HG03095 (cell line): ENCODE data around the gene STMN1.

Experiments
- ATAC-seq: cut with Tn5 transposase; IDR thresholded peaks from one replicate; pipeline ENCODE4 v1.9.1; 2021; ENCODE audit warnings: moderate library complexity; ENCODE audit not compliant: unreplicated experiment

The STMN1 gene

DNA sequence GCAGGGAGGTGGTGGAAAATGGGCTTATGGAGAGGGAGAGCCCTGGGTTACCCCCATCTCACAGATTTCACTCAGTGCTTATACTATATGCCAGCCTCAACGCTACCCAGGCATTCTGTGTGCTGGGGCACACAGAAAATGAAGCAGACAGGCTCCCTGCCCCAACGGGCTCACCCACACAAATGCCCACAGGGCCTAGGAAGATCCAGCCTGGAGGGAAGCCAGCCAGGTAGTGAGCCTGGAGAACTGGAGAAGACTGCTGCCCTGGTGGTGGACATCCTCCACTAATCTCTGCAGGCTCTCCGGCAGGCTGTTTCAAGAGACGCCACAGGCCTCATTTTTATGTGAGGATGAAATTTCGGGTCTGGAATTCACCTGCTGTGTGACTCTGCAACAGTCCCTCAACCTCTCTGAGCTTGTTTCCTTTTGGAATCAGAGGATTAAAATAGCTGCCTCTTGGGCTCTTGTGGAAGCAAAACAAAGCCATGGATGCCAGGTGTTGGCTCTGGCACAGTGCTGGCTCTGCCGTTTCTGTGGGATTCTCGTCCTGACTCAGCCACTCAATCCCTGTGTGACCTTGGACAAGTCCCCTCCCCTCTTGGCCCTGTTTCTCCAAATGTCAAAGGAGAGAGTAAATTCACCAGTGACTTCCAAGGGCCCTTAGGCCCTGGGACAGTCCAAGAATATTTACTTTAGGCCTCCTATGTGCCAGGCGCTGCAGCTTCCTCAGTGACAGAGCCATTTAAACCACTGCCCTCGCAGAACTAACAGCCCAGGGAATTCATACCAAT is 34.3 kb downstream of the STMN1 start:
- ATAC-seq, result no peak

DNA sequence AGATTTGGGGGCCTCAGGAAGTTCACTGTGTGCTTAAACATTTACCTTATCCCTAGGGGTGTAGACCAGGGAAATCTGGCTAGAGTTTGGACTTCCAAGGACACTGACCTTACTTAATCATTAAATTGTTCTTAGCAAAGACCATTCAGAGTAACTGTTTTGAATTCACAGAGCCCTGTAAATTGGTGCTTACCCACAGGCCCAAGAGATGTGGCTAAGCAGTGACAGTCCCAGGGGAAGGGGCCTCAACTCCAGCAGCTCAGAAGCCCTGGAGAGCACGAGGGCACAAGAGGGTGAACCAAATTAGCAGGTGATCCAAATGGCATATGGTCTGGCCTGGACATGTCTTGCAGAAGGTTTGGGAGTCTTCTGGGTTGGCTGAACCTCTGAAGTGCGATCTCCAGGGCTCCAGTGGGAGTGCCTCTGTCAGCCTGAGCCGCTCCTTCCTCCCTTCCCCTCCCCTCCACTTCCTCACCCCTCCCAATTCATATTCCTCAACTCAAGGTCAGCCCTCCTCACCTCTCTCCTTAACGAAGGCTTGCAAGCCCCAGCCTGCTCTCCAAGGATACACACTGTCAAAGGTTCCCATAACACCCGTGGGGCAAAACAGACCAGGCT is 35.0 kb downstream of the STMN1 start:
- ATAC-seq, result no peak

DNA sequence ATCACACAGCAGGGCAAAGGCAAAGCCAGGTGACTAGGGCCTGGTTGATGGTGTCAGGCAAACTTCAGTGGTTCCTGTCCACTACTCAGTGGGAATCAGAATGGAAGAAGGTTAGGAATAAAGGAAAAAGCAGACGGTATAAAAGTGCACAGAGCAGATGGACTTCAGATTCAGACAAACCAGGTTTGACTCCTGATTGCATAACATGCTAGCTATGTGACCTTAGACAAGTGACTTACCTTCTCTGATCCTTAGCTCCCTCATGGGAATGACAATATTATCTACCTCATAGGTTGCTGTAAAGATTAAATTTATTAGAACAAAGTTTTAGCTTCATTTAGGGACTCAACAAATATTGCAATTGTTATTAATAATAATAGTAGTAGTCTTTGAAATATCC is 35.6 kb downstream of the STMN1 start:
- no peak for ATAC-seq

DNA sequence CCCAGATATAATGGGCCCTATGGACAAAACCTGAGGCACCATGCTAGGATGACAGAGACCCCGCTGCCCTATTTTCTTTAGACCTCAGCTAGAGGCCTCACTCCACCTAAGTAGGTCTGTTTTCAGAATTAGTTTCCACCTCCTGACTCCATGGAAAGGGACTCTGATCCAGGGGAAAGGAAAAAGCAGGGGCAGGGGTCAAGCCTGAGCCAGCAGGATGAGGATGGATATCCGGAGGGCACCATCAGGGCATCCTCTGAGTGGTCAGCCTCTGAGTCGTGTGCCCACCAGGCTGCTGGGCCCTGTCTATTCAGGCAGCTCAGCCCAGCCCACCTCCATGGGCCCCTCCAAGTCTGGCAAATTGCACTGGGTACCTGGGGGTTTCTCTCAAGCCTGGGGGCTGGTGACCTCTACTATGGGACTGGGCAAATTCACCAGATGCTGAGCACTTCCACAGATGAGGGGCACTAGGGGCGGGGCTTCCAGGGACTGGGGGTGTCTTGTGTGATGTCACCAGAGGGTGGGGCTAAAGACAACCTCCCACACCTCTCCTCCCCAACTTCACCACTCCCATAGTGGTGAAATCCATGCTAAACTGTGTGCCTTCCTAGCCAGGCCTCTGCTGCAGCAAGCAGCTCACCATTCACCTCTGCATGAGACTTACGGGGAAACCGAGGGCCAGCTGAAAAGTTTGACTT is 36.2 kb downstream of the STMN1 start:
- no peak for ATAC-seq

DNA sequence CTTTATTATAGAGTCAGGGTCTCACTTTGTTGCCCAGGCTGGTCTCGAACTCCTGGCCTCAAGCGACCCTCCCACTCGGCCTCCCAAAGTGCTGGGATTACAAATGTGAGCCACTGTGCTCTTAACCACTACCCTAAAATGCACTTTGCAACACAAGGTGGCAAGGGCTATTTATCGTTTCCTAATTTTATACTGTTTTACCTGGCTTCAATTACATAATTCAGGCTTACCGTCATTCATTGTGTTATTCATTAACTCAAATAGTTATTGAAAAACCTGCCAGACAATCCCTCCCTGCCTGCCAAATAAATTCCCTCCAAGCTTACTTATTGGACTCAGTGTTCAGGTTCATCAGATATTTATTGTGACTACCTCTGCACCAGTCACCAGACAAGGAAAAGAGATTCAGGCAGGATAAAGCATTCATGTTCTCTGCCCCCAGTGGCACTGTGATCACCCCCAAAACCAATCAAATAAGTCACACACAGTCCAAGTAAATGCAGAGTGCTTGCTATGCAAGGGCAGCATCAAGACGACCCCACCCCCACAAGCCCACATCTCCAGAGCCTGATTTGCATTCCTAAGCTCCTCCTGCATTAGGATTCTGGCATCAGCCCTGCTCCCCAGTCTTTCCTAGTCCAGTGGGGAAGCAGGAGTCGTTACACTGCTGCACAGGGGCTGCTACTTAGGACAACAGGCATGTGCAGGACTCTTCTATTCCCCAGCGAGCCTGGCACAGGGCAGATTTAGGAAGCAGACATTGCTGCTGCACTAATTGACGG is 38.8 kb downstream of the STMN1 start:
- ATAC-seq, result no peak

DNA sequence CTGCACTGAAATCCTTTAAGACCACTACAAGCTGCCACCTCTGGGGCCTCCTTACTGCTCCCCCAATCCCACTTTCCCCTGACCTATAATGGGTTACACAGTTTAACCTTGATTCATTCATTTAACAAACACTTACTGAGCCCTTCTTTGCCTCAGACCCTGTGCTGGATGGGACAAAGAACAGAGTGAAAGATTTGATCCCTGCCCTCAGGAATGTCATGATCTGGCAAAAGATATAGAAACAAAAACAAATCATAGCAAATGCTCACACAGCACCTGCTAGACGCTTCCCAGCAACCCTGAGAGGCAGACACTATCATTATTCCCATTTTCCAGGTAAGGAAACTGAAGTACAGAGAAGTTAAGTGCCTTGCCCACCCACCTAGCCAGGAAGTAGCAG is 39.9 kb downstream of the STMN1 start:
- no peak for ATAC-seq

DNA sequence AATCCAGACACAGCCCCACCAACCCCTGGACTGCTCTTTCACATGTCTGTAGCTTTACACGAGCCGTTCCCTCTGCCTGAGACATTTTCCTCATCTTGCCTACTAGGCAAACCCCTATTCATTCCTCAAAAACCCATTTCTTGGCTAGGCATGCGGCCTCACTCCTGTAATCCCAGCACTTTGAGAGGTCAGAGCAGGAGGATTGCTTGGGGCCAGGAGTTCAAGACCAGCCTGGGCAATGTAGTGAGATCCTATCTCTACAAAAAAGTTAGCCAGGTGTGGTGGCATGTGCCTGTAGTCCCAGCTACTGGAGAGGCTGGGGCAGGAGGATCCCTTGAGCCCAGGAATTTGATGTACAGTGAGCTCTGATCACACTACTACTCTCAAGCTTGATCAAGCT is 41.8 kb downstream of the STMN1 start:
- ATAC-seq, result no peak

DNA sequence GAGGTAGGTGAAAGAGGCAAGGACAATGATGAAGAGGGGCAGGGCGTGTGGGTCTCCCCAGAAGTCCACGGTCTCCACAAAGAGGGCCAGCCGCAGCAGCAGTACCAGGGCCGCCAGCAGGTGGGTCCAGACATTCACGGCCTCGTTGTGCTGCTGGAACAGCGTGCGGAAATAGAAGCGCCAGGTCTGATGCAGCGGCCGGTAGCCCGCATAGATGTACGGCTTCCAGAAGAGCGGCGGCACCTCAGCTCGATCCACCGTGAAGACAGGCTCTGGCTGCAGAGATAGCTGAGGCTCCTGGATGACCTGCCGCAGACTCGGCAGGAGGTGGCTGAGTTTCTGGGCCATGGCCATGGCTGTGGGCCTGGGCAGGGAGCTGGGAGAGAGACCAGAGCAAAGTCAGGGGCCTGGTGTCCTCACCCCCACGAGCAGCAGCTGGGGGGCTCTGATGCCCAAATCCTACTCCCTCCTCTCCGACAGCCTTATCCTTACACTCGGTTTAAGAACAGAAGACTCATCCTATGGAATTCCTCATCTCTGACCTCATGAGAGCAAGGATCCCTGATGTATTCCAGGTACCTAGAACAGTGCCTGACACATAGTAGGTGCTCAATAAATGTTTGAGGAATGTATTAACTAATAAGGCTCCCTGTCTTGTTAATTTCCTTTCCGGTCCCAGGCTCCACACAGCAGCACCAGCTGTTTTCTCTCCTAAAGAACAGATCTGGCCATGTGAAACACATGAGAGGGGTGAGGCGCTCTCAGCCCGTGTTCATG is 42.5 kb downstream of the STMN1 start:
- ATAC-seq, result no peak

DNA sequence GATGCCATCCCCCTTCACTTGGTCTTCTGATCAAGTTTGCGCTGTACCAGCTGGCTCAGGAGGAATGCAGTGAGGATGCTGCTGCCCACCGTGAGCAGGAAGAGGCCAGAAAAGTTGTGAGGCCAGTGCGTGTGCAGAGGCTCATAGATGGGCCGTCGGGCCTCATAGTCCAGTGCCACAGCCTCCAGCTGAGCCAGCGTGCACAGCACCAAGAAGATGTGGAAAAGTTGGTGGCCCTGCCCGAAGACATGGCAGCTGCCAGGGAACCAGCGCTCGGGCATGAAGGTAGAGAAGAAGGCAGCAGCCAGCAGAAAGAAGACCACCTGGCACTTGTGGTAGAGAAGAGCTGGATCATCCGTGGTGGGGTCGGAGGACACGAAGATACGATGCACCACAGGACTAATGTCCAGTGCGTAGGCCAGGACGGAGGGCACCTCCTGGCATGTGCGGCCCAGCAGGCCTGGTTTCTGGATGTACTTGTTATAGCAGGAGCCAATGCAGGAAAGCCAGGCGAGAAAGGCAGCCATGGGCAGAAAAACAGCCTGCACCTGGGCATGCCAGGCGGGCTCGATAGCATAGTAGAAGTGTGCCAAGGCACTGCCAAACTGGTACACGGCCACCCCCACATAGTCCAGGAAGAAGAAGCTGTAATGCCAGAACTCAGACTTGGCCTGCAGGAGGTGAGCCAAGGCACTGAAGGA is 43.3 kb downstream of the STMN1 start:
- ATAC-seq, result no peak

DNA sequence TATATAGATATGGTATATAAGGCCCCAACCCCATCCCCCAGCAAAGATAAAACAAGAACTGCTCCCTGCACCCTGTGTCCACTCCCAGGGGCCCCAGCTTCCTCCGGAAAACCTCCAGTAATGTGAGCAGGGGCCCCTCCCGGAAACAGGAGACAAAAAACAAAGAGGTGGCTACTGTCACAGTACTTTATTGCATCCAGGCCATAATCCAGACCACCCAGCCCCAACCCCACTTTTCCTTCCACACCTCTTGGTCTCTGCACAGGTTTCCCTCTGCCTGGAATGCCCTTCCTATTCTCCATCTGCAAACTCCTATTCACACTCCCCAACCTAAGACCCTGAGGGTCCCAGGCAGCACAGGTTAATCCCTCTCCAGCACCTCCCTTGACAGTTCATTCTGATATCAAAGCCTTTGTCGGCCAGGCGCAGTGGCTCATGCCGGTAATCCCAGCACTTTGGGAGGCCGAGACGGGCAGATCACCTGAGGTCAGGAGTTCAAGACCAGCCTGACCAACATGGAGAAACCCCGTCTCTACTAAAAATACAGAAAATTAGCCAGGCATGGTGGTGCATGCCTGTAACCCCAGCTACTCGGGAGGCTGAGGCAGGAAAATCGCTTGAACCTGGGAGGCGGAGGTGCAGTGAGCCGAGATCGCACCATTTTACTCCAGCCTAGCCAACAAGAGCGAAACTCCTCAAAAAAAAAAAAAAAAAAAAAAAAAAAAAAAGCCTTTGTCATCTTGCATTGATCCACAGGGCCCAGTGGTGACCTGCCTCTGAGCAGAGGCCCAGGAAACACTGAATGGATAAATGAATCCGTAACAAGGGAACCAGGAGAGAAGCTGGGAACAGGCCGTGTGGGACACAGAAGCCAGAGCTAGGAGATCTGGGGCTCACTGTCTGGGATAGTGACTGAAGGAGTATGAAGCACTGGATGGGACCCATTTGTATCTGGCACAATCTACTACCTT is 44.6 kb downstream of the STMN1 start:
- no peak for ATAC-seq

DNA sequence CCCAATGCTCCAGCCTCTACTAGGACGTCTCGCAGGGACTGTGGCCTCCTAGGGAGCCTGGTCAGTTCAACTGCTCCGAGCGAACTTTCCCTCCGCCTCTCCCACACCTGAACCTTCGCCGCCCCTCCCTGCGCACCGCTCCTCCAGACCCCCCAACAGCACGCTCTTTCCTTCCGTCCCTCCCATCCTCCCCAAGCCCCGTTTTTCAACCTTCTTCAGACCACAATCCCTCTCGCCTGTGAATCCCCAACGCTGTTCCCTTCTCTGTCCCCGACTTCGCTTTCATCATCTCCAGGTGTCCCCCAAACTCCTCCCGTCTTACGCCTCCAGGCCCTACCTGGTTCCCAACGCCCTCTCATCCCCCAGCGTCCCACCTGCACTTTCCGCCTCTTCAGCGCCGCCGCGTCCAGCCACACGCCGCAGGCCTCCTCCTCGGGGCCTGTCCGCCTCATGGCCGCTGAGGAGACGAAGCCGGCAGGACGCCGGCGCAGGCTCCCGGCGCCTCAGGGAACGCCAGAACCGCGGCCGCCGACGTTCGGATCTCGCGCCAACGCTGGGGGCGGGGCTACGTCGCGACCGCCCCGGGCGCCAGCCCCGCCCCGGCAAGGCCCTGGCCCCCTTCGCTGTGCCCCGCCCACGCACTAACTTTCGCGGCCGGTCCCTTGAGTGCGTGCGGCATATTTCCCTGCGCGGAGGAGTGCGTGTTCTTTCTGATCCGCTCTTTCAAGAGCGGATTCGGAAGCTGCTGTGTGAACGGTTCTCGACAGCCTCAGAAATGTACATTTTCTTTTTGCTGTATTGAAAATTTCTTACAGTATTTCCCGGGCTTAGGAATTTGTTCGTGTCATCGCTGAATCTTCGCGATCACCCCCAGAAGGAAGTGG is 47.1 kb downstream of the STMN1 start, which contains the start of gene AUNIP:
TSS of gene AUNIP (minus strand) at position 552 of the 884 bp plus-strand sequence. CDS start at position 452, 100 bp downstream.
- peak; percentile 75 for ATAC-seq

DNA sequence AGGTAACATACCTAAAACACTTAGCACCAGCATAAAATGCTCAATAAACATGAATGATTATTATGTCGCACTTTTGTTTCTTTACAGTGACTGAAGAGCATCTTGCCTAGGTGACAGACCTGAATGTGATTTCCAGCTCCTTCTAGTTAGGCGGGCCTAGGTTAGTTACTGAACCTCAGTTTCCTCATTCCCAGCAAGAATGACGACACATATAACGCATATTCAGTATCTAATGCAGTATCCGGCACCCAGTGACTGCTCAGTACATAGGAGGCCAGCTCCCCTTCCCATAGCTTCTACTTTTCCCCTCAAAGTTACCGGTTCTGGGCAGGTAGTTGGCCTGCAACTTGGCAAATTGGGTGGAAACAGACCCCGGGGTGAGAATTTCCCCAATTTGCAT is 47.7 kb downstream of the STMN1 start:
- ATAC-seq, result no peak

DNA sequence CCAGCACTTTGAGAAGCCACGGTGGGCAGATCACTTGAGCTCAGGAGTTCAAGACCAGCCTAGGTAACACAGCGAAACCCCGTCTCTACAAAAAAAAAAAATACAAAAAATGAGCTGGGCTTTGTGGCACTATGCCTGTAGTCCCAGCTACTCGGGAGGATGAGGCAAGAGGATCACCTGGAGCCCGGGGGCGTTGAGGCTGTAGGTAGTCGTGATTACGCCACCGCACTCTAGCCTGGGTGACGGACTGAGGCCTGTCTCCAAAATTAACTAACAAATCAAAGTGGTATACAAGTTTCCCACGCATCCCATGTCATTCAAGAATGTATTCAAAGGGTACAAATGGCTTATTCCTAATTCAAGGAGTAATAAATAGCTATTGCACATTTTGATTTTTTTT is 49.4 kb downstream of the STMN1 start:
- no peak for ATAC-seq

DNA sequence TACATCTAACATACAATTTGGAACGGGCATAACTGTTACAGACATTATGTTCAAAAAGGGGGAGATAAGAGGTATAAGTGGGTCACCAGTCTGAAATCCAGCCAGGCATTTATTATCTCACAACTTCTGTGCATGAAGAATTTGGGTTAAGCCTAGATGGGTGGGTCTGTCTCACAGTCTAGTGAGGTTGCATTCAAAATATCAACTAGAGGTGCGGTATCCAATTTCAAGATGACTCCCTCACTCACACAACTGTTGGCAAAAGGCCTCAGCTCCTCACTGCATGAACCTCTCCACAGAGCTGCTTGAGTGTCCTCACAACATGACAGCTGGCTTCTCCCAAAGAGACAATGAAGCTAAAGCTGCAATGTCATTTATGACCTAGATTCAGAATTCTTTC is 51.7 kb downstream of the STMN1 start:
- no peak for ATAC-seq
